ENCODE measurements around the gene RPL23. TPM values are rescaled to one million over a fixed set of nuclear protein-coding genes. Genes with fewer than 3 reads are reported as not detected.

The RPL23 gene
- polyA plus RNA-seq, 1 of the 3 experiments (the other 2 are of a cell fraction): 2,658 TPM

DNA sequence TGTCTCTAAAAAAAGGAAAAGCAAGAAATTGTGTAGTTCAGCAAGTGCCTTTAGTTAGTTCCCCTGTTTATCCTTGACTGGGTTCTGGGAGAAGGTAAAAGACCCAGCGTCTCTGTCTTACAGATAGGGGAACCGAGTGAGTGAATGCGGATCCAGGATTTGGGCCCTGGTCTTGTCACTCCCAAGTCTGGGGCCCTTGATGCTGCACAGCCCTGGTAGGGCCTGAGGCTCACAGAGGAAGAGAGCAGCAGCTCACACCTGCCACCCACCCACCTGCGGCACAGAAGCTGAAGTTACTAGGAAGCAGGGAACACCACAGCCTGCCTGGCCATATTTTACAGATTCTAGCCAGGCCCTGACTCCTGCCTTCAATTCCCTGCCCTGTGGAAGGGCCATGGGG is 38.6 kb upstream of the RPL23 start:
- Histone ChIP-seq H3K36me3 (replicated peaks in 1 of 2; ENCODE audit: control insufficient read depth in 1 of 2, insufficient read depth in 2 of 2, low read length in 1 of 2) (peaks cover 38 to 60% of the 10 kb centered on the region in 2 experiments), H3F3A (replicated peaks; ENCODE audit: insufficient read depth) (peaks cover 9% of the 10 kb centered on the region), H3K4me3 (ENCODE audit: low read depth in 2 of 2, low read length in 1 of 2) (no peak overlapping the region), H3K4me1 (ENCODE audit: control insufficient read depth in 1 of 2, insufficient read depth in 2 of 2, low read depth in 1 of 2, low read length in 1 of 2) (peaks cover 0 to 19% of the 10 kb centered on the region in 2 experiments; a peak in 1 of 4 replicates), H3K9me3 (no peaks in the 10 kb centered on the region), H3K9me2 (no peaks in the 10 kb centered on the region), H3K27ac (ENCODE audit: low read depth in 2 of 2, low read length in 1 of 2) (no peak overlapping the region), H3K4me2 (no peak overlapping the region), H2AFZ (ENCODE audit: low read depth) (no peak overlapping the region), H3K9ac (no peak overlapping the region), H3K27me3 (ENCODE audit: insufficient read depth) (no peaks in the 10 kb centered on the region), H4K20me1 (ENCODE audit: insufficient read depth) (peaks cover 77% of the 10 kb centered on the region), H3K79me2 (ENCODE audit: insufficient read depth) (peaks cover 86% of the 10 kb centered on the region)
- no peak for DNase-seq
- TF ChIP-seq SIN3A (IDR thresholded peaks at IDR 0.05; ENCODE audit: borderline replicate concordance, low read depth, low read length): no peak
- TF ChIP-seq, protein P1, sequence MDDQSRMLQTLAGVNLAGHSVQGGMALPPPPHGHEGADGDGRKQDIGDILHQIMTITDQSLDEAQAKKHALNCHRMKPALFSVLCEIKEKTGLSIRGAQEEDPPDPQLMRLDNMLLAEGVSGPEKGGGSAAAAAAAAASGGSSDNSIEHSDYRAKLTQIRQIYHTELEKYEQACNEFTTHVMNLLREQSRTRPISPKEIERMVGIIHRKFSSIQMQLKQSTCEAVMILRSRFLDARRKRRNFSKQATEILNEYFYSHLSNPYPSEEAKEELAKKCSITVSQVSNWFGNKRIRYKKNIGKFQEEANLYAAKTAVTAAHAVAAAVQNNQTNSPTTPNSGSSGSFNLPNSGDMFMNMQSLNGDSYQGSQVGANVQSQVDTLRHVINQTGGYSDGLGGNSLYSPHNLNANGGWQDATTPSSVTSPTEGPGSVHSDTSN (IDR thresholded peaks at IDR 0.05): no peak
- TF ChIP-seq NRF1 (IDR thresholded peaks at IDR 0.05; ENCODE audit: low read depth, low read length): no peak
- TF ChIP-seq FOXM1 (IDR thresholded peaks at IDR 0.05; ENCODE audit: low read depth): no peak
- TF ChIP-seq, protein P2, sequence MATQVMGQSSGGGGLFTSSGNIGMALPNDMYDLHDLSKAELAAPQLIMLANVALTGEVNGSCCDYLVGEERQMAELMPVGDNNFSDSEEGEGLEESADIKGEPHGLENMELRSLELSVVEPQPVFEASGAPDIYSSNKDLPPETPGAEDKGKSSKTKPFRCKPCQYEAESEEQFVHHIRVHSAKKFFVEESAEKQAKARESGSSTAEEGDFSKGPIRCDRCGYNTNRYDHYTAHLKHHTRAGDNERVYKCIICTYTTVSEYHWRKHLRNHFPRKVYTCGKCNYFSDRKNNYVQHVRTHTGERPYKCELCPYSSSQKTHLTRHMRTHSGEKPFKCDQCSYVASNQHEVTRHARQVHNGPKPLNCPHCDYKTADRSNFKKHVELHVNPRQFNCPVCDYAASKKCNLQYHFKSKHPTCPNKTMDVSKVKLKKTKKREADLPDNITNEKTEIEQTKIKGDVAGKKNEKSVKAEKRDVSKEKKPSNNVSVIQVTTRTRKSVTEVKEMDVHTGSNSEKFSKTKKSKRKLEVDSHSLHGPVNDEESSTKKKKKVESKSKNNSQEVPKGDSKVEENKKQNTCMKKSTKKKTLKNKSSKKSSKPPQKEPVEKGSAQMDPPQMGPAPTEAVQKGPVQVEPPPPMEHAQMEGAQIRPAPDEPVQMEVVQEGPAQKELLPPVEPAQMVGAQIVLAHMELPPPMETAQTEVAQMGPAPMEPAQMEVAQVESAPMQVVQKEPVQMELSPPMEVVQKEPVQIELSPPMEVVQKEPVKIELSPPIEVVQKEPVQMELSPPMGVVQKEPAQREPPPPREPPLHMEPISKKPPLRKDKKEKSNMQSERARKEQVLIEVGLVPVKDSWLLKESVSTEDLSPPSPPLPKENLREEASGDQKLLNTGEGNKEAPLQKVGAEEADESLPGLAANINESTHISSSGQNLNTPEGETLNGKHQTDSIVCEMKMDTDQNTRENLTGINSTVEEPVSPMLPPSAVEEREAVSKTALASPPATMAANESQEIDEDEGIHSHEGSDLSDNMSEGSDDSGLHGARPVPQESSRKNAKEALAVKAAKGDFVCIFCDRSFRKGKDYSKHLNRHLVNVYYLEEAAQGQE (IDR thresholded peaks at IDR 0.05; ENCODE audit: low read depth, low read length): no peak
- TF ChIP-seq, protein P3, sequence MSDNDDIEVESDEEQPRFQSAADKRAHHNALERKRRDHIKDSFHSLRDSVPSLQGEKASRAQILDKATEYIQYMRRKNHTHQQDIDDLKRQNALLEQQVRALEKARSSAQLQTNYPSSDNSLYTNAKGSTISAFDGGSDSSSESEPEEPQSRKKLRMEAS (IDR thresholded peaks at IDR 0.05; ENCODE audit: low read depth): no peak
- TF ChIP-seq GABPA (IDR thresholded peaks at IDR 0.05; ENCODE audit: low read depth): no peak
- no peak for TF ChIP-seq EZH2phosphoT487 (IDR thresholded peaks at IDR 0.05; ENCODE audit: borderline replicate concordance, low read depth)
- TF ChIP-seq CHD2 (IDR thresholded peaks at IDR 0.05; ENCODE audit: low read length, partially characterized antibody): no peak
- TF ChIP-seq, protein P4, sequence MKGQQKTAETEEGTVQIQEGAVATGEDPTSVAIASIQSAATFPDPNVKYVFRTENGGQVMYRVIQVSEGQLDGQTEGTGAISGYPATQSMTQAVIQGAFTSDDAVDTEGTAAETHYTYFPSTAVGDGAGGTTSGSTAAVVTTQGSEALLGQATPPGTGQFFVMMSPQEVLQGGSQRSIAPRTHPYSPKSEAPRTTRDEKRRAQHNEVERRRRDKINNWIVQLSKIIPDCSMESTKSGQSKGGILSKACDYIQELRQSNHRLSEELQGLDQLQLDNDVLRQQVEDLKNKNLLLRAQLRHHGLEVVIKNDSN (IDR thresholded peaks at IDR 0.05; ENCODE audit: borderline replicate concordance, low read depth): no peak
- TF ChIP-seq TEAD4 (IDR thresholded peaks at IDR 0.05; ENCODE audit: borderline replicate concordance, insufficient read depth): no peak
- TF ChIP-seq GATA2 (CRISPR knock-in tag; IDR thresholded peaks at IDR 0.05): no peak
- no peak for TF ChIP-seq FOSL2 (IDR thresholded peaks at IDR 0.05; ENCODE audit: borderline replicate concordance, low read depth)
- POLR2A ChIA-PET: no interaction called here
- CTCF ChIA-PET: no interaction called here
- 89% methylated on average over 4 of the region's 4 CpGs for WGBS (ENCODE audit: low lambda C conversion rate)
